ENCODE results near the gene KRTAP10-4.

Gene KRTAP10-4

GRCh38 chr21:44583800-44584147 lies 10.2 kb downstream of the KRTAP10-4 start:
- Histone ChIP-seq H3K4me1 (ENCODE audit: insufficient read depth, low read length) (no peaks in the 10 kb centered on the region), H3K36me3 (ENCODE audit: insufficient read depth, low read length) (no peaks in the 10 kb centered on the region), H3K79me2 (ENCODE audit: insufficient read depth, low read length) (no peaks in the 10 kb centered on the region), H4K20me1 (ENCODE audit: insufficient read depth, low read length) (no peaks in the 10 kb centered on the region), H3K4me2 (ENCODE audit: insufficient read depth, low read length) (no peak overlapping the region), H3K27me3 (ENCODE audit: insufficient read depth, low read length, poor library complexity) (peaks cover 7% of the 10 kb centered on the region), H3K27ac (ENCODE audit: low read length) (no peak overlapping the region), H2AFZ (ENCODE audit: low read depth, low read length) (no peak overlapping the region), H3K9me3 (ENCODE audit: insufficient read depth, low read length, severe bottlenecking) (peaks cover 9% of the 10 kb centered on the region), H3K9ac (ENCODE audit: low read depth, low read length) (no peak overlapping the region), H3K4me3 (ENCODE audit: low read depth in 1 of 2, low read length in 2 of 2) (no peak overlapping the region)
- no peak for DNase-seq
- ATAC-seq (ENCODE audit: insufficient read depth, low read depth) = no peak
- TF ChIP-seq EZH2 (IDR thresholded peaks at IDR 0.05; ENCODE audit: borderline replicate concordance, low read depth, low read length, severe bottlenecking) = no peak
- TF ChIP-seq CTCF (IDR thresholded peaks at IDR 0.05; ENCODE audit: borderline replicate concordance, extremely low read depth, low read length, poor library complexity, severe bottlenecking) = no peak

- Histone ChIP-seq H3K79me2 (ENCODE audit: insufficient read depth, low read length) (no peaks in the 10 kb centered on the region), H3K27ac (ENCODE audit: low read length) (no peak overlapping the region), H3K36me3 (ENCODE audit: insufficient read depth, low read length) (no peaks in the 10 kb centered on the region), H2AFZ (ENCODE audit: low read depth, low read length) (no peak overlapping the region), H3K4me2 (ENCODE audit: insufficient read depth, low read length) (no peak overlapping the region), H4K20me1 (ENCODE audit: insufficient read depth, low read length) (no peaks in the 10 kb centered on the region), H3K4me3 (ENCODE audit: low read depth in 1 of 2, low read length in 2 of 2) (no peak overlapping the region), H3K4me1 (ENCODE audit: insufficient read depth, low read length) (no peaks in the 10 kb centered on the region), H3K9me3 (ENCODE audit: insufficient read depth, low read length, severe bottlenecking) (peaks cover 8% of the 10 kb centered on the region), H3K9ac (ENCODE audit: low read depth, low read length) (no peak overlapping the region), H3K27me3 (ENCODE audit: insufficient read depth, low read length, poor library complexity) (peaks cover 7% of the 10 kb centered on the region)
- no peak for ATAC-seq (ENCODE audit: insufficient read depth, low read depth)
- TF ChIP-seq EZH2 (IDR thresholded peaks at IDR 0.05; ENCODE audit: borderline replicate concordance, low read depth, low read length, severe bottlenecking) (no peak), CTCF (IDR thresholded peaks at IDR 0.05; ENCODE audit: borderline replicate concordance, extremely low read depth, low read length, poor library complexity, severe bottlenecking) (no peak)
- DNase-seq = no peak
These were observed 12.4 kb downstream of the KRTAP10-4 start for GRCh38 chr21:44585892-44586291.

DNA sequence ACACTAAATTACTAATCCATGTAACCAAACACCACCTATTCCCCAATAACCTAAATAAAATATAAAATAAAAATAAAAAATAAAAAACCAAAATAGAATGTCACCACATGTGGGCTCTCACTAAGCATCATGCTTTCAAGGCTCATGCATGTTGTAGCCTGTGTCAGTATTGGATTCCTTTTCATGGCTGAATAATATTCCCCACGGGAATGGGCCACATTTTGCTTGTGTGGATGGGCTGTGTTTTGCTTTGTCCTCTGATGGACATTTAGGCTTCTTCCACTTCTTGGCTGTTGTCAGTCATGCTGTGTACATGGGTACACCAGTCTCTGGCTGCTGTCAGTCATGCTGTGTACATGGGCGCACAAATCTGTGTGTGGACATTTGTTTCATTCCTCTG lies 15.6 kb downstream of the KRTAP10-4 start:
- no peaks in the 10 kb centered on the region for H3K79me2 ChIP-seq (ENCODE audit: insufficient read depth, low read length)
- H3K9ac ChIP-seq (ENCODE audit: low read depth, low read length) = no peak overlapping the region
- H3K9me3 ChIP-seq (ENCODE audit: insufficient read depth, low read length, severe bottlenecking) = no peaks in the 10 kb centered on the region
- no peak overlapping the region for H3K4me2 ChIP-seq (ENCODE audit: insufficient read depth, low read length)
- ATAC-seq (ENCODE audit: insufficient read depth, low read depth) = no peak
- DNase-seq = no peak
- TF ChIP-seq CTCF (IDR thresholded peaks at IDR 0.05; ENCODE audit: borderline replicate concordance, extremely low read depth, low read length, poor library complexity, severe bottlenecking) (no peak), EZH2 (IDR thresholded peaks at IDR 0.05; ENCODE audit: borderline replicate concordance, low read depth, low read length, severe bottlenecking) (no peak)
- H2AFZ ChIP-seq (ENCODE audit: low read depth, low read length) = no peak overlapping the region
- H4K20me1 ChIP-seq (ENCODE audit: insufficient read depth, low read length) = no peaks in the 10 kb centered on the region
- H3K36me3 ChIP-seq (ENCODE audit: insufficient read depth, low read length) = no peaks in the 10 kb centered on the region
- no peaks in the 10 kb centered on the region for H3K4me1 ChIP-seq (ENCODE audit: insufficient read depth, low read length)
- H3K4me3 ChIP-seq (ENCODE audit: low read depth in 1 of 2, low read length in 2 of 2) = no peak overlapping the region
- H3K27ac ChIP-seq (ENCODE audit: low read length) = no peak overlapping the region
- peaks cover 7% of the 10 kb centered on the region for H3K27me3 ChIP-seq (ENCODE audit: insufficient read depth, low read length, poor library complexity)

Data from DND-41 (cell line).